GM21360 (cell line): ENCODE results near the gene F8A3.
"Not testable (repeated sequence)": the region's sequence is repeated elsewhere in the genome, so short reads cannot be mapped to it uniquely, and the experiment has no call there.

Experiments used
- ATAC-seq: cut with Tn5 transposase; IDR thresholded peaks from one replicate; pipeline ENCODE4 v1.9.1; 2021; ENCODE audit warnings: mild to moderate bottlenecking, moderate library complexity; ENCODE audit not compliant: unreplicated experiment

F8A3 gene

DNA sequence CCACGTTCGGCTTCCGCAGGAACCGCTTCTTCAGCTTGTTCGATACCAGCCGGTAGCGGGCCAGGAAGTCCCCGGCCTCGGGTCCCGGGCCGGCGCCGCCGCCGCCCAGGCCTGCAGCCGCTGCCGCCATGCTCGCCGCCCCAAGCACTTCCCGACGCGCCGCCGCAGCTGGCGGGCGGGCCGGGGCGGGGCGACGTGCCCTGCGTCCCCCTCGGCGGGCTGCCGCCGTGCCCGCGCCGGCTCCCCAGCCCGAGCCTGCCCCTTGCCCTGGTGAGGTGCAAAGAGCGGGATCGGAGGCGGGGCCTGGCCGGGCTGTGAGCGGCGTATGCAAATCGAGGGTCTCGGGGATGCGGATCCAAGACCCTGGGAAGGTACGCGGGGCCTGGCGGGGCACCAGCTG lies at the start of gene F8A3:
Gene F8A3, minus strand, starts transcription at position 150 of the 400 bp plus-strand sequence. Its CDS starts 20 bp downstream, at position 130.
- ATAC-seq = peak; percentile 71

DNA sequence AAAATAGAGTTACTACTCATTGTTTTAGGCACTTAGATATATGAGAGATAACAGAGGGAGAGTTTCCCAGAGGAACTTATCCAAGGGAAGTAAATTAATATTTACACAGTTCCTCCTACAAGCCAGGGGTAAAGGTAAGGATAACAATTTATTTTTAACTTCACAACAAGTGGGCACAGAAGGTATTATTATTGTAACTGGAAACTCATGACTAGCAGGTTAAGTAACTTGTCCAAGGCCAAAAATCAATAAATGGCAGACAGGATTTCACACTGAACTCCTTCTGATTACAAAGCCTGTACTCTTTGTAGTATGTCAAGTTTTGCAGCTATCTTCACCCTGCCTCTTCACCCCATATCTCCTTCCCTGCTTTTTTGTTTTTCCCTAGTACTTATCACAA lies 46.9 kb upstream of the F8A3 start:
- ATAC-seq = no peak

- ATAC-seq = not testable (repeated sequence)
Observed at GRCh38 chrX:155495134-155495533, 36.7 kb upstream of the F8A3 start.

DNA sequence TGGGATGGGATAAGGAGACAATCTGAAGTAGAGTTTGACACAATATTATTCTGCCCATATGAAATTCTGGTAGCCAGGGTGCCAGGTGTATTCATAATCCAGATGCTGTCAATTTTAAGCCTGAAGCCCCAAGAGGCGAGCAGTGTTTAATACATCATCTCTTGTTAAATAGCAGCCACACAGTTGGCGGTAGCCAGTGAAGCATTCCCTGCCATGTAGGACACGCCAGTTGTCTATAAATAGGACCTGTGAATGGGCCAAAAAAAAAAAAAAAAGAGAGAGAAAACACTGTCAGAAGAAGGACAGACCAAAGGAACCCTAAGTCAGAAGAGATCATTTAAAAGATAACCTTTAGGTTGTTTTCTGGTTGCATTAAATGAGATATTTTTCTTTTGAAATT lies 33.0 kb upstream of the F8A3 start:
- not testable (repeated sequence) for ATAC-seq

- not testable (repeated sequence) for ATAC-seq
Observed at GRCh38 chrX:155477136-155477535, 18.7 kb upstream of the F8A3 start.

GRCh38 chrX:155466269-155466938 lies 8.0 kb upstream of the F8A3 start:
- ATAC-seq = peak; percentile 55

GRCh38 chrX:155460501-155460900 lies 2.1 kb upstream of the F8A3 start:
- ATAC-seq = not testable (repeated sequence)

DNA sequence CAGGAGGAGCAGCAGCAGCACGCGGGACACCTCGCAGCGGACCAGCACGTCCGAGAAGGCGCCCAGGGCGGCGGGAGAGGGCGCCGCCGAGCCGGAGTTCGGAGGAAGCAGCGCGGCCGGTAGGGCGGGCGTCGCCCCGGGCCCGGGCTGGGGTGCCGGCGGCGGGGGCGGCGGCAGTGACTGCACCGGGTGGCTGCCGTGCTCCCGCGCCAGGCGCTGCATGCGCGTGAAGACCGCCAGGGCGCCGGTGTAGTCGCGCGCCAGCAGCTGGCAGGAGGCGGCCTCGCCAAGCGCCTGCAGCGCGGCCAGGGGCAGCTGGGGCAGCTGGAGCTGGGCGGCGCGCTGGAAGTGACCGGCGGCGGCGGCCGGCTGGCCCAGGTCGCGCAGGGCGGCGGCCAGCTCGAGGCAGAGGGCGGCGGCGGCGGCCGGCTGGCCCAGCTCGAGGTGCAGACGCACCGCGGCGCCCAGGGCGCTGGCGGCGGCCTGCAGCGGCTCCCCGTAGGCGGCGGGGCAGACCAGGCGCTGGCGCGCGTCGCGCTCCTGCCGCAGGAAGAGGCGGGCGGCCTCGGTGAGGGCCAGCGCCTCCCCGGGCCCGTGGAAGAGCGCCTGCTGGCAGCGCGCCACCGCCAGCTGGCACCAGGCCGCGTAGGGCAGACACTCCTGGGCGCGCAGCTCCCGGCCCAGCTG lies 516 bp downstream of the F8A3 start:
- ATAC-seq = peak; percentile 47

- ATAC-seq = no peak
Observed at GRCh38 chrX:155441097-155441496, 17.3 kb downstream of the F8A3 start.

DNA sequence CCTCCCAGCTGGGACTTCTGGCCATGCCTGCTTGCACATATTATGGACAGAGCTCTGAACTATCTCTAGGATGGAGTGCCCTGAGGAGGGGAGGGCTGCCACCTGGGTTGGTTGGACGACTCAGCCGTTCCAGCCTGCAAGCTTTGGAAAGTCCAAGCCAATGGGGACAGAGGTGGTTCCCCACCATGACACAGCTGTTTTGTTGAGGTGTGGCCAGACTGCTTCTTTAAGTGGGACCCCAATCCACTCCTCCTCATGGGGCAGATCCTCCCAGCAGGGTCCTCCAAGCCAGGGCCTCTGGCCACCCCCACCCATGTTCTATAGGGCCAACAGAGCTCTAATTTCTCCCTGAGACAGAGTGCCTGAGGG lies 22.7 kb downstream of the F8A3 start:
- ATAC-seq = no peak

- ATAC-seq = no peak
Observed at GRCh38 chrX:155434906-155435743, 23.3 kb downstream of the F8A3 start.

DNA sequence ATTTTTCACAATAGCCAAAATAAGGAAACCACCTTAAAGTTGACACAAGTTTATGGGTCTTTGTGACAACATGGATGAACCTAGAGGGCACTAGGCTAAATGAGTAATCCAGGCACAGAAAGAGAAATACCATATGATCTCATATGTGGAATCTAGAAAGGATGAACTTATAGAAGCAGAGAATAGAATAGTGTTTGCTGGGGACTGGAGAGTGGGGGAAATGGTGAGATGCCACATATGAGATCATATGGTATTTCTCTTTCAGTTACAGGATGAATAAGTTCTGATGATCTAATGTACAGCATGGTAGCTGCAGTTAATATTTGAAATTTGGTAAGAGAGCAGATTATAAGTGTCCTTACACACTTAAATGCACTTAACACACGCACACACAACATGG lies 40.7 kb downstream of the F8A3 start:
- no peak for ATAC-seq
